Measurements from ENCODE around the gene EPS8L1.

DNA sequence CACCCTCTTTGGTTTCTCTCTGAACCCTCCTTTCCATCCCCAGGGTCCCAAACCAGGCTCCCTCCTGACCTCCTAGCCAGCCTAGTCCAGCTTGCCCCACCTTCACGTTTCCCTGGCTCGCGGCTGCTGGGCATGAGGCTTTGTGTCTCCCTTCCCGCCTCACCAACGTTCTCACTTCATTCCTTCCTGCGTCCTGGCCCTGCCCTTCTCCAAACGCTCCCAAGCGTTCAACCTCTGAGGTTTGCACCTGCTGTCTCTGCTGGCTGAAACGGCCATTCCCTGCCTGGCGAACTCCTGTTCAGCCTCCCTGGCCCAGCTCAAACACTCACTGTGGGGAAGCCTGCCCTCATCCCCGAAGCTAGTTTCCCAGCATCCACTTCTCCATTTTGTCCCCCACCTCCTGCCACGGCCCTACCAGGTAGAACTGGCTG, 12.4 kb downstream of the EPS8L1 start:
- TF ChIP-seq, protein P1, sequence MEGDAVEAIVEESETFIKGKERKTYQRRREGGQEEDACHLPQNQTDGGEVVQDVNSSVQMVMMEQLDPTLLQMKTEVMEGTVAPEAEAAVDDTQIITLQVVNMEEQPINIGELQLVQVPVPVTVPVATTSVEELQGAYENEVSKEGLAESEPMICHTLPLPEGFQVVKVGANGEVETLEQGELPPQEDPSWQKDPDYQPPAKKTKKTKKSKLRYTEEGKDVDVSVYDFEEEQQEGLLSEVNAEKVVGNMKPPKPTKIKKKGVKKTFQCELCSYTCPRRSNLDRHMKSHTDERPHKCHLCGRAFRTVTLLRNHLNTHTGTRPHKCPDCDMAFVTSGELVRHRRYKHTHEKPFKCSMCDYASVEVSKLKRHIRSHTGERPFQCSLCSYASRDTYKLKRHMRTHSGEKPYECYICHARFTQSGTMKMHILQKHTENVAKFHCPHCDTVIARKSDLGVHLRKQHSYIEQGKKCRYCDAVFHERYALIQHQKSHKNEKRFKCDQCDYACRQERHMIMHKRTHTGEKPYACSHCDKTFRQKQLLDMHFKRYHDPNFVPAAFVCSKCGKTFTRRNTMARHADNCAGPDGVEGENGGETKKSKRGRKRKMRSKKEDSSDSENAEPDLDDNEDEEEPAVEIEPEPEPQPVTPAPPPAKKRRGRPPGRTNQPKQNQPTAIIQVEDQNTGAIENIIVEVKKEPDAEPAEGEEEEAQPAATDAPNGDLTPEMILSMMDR (conservative IDR thresholded peaks at IDR 0.05 in 1 of 2, IDR thresholded peaks at IDR 0.05 in 1 of 2; ENCODE audit: extremely low read depth in 1 of 2, insufficient read depth in 1 of 2, low read depth in 1 of 2, low read length in 2 of 2): no peak
- TF ChIP-seq EZH2 (IDR thresholded peaks at IDR 0.05; ENCODE audit: borderline replicate concordance, low read length): no peak

Data from mammary epithelial cell (primary cell).